ENCODE data around the gene GRIK4. TPM values are rescaled to one million over a fixed set of nuclear protein-coding genes. Genes with fewer than 3 reads are reported as not detected.

The GRIK4 gene
- total RNA-seq, 2 donors from 2014 or later, result 0.05 to 1.7 TPM

DNA sequence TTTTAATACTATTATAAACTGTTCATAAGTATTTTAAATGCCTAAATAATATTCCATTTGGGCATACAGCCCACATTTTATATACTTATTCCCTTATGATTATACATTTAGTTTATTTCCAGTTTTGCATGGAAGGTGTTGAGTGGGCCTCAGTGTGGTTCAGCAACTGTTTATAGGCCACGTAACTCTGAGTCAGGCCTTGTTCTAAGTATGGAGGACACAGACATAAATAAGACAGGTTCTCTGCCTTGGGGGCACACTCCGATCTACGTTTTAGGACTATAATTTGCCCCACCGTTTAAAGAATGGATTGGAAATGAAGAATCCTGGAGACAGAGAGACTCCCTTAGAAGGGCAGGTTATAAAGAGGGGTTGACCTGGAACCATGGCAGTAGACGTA lies 300.2 kb downstream of the GRIK4 start:
- Histone ChIP-seq H3K9me3 (no peaks in the 10 kb centered on the region), H3K27me3 (replicated peaks; ENCODE audit: insufficient read depth) (no peaks in the 10 kb centered on the region), H3K27ac (no peak overlapping the region), H3K4me3 (no peak overlapping the region), H3K36me3 (no peaks in the 10 kb centered on the region), H3K4me1 (replicated peaks) (peaks cover 11% of the 10 kb centered on the region)
- 85% methylated on average over 5 of the region's 5 CpGs for WGBS
- intact Hi-C loops (cut with DNase I), result no loop called here
- TF ChIP-seq, protein P1, sequence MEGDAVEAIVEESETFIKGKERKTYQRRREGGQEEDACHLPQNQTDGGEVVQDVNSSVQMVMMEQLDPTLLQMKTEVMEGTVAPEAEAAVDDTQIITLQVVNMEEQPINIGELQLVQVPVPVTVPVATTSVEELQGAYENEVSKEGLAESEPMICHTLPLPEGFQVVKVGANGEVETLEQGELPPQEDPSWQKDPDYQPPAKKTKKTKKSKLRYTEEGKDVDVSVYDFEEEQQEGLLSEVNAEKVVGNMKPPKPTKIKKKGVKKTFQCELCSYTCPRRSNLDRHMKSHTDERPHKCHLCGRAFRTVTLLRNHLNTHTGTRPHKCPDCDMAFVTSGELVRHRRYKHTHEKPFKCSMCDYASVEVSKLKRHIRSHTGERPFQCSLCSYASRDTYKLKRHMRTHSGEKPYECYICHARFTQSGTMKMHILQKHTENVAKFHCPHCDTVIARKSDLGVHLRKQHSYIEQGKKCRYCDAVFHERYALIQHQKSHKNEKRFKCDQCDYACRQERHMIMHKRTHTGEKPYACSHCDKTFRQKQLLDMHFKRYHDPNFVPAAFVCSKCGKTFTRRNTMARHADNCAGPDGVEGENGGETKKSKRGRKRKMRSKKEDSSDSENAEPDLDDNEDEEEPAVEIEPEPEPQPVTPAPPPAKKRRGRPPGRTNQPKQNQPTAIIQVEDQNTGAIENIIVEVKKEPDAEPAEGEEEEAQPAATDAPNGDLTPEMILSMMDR (IDR thresholded peaks at IDR 0.05), result no peak
- TF ChIP-seq POLR2A (IDR thresholded peaks at IDR 0.05) (no peak), POLR2AphosphoS5 (IDR thresholded peaks at IDR 0.05) (no peak)
- no peak for DNase-seq (ENCODE audit: low spot score)

DNA sequence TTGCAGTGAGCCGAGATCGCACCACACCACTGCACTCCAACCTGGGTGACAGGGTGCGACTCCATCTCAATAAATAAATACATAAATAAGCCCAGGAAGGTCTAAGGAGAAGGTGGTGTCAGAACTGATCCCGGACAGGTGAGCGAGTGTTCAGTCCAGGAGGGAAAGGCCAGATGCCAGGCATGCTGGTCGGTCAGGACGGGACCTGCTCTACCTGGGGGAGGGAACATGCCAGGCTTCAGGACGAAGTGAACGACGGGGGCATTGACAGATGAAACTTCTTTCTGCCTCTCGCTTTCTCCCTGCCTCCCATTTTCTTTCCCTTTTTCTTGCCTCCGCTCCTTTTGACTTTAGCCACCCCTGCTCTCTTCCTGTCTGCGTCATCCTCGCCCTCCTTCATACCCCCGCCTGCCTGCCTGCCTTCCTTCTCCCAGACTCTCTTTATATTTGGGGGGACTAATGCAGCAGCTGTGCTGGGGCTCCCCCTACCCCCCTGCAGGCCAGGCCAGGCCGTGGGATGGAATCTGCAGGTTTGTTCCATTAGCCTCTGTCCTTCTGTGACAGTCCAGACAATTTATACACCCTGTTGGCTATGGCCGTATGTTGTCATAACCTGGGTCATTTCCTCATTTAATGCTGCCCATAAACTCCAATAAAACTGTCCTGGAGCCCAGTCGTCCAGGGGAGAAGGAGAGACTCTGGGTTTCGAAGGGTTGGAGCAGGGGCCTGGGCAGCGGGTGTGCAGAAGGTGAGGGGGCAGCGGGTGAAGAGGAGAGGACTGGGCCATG lies 303.2 kb downstream of the GRIK4 start:
- no peak for DNase-seq (ENCODE audit: low spot score)
- Histone ChIP-seq H3K9me3 (no peaks in the 10 kb centered on the region), H3K4me3 (no peak overlapping the region), H3K4me1 (replicated peaks) (peaks cover 11% of the 10 kb centered on the region), H3K36me3 (no peaks in the 10 kb centered on the region), H3K27ac (no peak overlapping the region), H3K27me3 (replicated peaks; ENCODE audit: insufficient read depth) (no peaks in the 10 kb centered on the region)
- 73% methylated on average over 21 of the region's 21 CpGs for WGBS
- TF ChIP-seq, protein P1 (IDR thresholded peaks at IDR 0.05), result no peak
- TF ChIP-seq POLR2AphosphoS5 (IDR thresholded peaks at IDR 0.05) (no peak), POLR2A (IDR thresholded peaks at IDR 0.05) (no peak)
- intact Hi-C loops (cut with DNase I), result no loop called here

DNA sequence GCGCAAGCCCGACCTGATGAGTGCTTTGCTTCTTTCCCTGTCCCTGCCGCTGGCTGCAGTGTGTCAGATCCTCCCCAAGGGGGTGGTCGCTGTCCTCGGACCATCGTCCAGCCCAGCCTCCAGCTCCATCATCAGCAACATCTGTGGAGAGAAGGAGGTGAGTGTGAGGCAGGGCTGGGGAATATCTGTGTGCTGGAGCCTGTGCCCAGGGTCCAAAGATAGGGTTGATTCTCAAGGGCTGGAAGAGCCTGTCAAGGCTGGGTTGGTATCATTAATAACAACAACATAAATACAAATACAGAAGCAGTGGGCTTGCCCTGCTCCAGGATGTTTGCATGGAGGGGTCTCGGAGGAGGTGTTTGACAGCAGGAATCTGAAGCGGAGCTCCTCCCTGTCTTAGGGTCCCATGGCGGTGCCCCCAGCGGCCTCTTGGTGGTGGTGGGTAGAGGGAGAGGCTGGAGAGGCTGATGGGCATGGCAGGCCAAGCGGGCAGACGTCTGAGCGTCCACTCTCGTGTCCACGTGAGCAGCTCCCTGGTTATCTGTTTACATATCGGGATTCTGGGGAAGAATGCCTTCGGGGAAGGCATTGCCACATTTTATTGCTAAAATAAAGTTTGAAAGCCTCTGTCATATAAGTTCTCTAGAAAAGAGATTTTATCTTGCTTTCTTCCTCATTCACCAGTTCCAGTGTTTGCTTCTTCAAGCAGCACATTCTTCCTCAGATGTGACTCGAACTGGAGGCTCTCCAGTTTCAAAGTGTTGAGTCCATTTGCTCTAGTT lies 304.0 kb downstream of the GRIK4 start:
- peak; percentile 45 for DNase-seq (ENCODE audit: low spot score)
- WGBS, result 58% methylated on average over 18 of the region's 18 CpGs
- peaks cover 11% of the 10 kb centered on the region for H3K4me1 ChIP-seq (replicated peaks)
- H3K4me3 ChIP-seq, result no peak overlapping the region
- intact Hi-C loops (cut with DNase I), result no loop called here
- no peaks in the 10 kb centered on the region for H3K36me3 ChIP-seq
- H3K27me3 ChIP-seq (replicated peaks; ENCODE audit: insufficient read depth), result no peaks in the 10 kb centered on the region
- no peak for TF ChIP-seq POLR2A (IDR thresholded peaks at IDR 0.05)
- peak; percentile 65 for TF ChIP-seq POLR2AphosphoS5 (IDR thresholded peaks at IDR 0.05)
- TF ChIP-seq, protein P1 (IDR thresholded peaks at IDR 0.05), result no peak
- H3K27ac ChIP-seq, result no peak overlapping the region
- H3K9me3 ChIP-seq, result no peaks in the 10 kb centered on the region

DNA sequence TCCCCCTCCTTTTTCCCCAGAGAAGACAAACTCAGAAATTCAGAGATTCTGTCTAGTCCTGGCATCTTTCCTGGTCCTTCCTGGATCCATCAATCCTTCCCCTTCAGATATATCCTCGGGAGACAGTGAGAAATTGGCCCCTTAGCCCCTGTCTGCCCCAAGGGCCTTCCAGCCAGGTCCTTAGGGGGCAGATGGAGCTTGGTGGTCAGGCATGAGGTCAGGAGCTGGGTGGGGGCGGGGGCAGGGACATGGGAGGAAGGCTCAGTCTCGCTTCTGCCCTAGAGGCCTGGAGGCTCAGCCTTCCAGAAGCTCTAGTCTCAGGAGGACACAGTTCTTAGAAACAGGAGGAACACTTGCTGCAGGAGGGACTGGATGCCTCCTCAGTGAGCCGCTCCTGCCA lies 304.6 kb downstream of the GRIK4 start:
- Histone ChIP-seq H3K9me3 (no peaks in the 10 kb centered on the region), H3K4me3 (no peak overlapping the region), H3K4me1 (replicated peaks) (peaks cover 11% of the 10 kb centered on the region), H3K27ac (no peak overlapping the region), H3K36me3 (no peaks in the 10 kb centered on the region), H3K27me3 (replicated peaks; ENCODE audit: insufficient read depth) (no peaks in the 10 kb centered on the region)
- no peak for TF ChIP-seq POLR2AphosphoS5 (IDR thresholded peaks at IDR 0.05)
- TF ChIP-seq POLR2A (IDR thresholded peaks at IDR 0.05), result no peak
- 79% methylated on average over 4 of the region's 4 CpGs for WGBS
- intact Hi-C loops (cut with DNase I), result no loop called here
- DNase-seq (ENCODE audit: low spot score), result no peak

DNA sequence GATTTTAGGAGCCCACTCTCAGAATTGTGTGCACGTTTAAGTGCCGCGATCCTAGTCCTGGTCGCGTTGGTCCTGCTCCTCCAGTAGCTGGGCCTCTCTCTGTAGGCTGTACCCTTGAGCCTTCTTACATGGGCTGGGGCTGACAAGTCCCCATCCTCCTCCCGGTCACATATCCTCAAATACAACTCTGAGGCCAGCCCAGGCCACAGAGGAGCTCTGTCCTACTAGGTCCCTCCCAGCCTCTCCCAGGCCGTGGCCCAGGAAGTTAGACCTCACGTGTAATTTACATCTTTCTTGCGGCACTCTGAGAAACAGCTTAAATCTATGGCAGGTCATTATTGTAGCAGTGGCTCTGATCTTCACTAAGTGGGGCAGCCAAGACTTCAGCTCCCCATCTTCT lies 305.2 kb downstream of the GRIK4 start:
- DNase-seq (ENCODE audit: low spot score), result no peak
- no peaks in the 10 kb centered on the region for H3K27me3 ChIP-seq (replicated peaks; ENCODE audit: insufficient read depth)
- 89% methylated on average over 9 of the region's 9 CpGs for WGBS
- TF ChIP-seq POLR2AphosphoS5 (IDR thresholded peaks at IDR 0.05), result no peak
- TF ChIP-seq, protein P1 (IDR thresholded peaks at IDR 0.05), result no peak
- TF ChIP-seq POLR2A (IDR thresholded peaks at IDR 0.05), result no peak
- no peaks in the 10 kb centered on the region for H3K9me3 ChIP-seq
- no peaks in the 10 kb centered on the region for H3K36me3 ChIP-seq
- H3K4me3 ChIP-seq, result no peak overlapping the region
- intact Hi-C loops (cut with DNase I), result no loop called here
- no peak overlapping the region for H3K27ac ChIP-seq
- peaks cover 11% of the 10 kb centered on the region for H3K4me1 ChIP-seq (replicated peaks)
